Measurements from ENCODE around the gene MED15.

DNA sequence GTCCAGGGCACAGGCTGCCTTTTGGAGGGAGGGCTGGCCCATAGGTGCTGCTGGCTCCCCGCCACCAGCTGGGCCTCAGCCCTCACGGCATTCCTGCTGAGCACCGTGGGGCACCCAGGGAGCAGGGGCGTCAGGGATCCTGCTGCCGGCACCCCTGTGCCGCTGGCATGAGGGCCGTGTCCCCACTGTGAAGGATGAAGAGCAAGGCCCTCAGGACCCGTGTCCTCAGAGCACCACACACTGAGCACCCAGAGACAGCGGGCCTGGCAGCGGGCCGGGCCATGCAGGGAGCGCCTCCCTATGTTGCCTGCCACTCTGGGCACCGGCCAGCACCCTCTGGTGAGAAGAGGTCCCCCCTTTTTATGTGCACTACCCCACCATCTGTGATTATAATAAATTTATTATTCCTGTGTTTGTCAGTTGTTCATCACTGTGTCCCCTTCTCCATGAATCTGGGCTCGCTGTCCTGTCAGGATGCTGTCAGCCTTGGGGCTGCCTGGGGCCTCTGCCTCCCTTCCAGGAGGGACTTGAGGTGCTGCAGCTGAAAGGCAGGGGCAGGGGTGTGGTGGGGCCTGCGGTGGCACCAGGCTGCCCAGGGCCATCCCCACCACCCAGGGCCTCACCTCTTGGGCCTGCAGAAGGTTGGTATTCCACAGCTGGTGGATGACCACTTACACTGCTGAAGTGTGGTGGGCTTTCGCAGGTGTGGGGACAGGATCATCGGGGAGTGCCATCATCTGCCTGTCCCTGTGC, 80.0 kb downstream of the MED15 start:
- no peak for TF ChIP-seq EZH2 (IDR thresholded peaks at IDR 0.05; ENCODE audit: low read depth)
- TF ChIP-seq, protein P1, sequence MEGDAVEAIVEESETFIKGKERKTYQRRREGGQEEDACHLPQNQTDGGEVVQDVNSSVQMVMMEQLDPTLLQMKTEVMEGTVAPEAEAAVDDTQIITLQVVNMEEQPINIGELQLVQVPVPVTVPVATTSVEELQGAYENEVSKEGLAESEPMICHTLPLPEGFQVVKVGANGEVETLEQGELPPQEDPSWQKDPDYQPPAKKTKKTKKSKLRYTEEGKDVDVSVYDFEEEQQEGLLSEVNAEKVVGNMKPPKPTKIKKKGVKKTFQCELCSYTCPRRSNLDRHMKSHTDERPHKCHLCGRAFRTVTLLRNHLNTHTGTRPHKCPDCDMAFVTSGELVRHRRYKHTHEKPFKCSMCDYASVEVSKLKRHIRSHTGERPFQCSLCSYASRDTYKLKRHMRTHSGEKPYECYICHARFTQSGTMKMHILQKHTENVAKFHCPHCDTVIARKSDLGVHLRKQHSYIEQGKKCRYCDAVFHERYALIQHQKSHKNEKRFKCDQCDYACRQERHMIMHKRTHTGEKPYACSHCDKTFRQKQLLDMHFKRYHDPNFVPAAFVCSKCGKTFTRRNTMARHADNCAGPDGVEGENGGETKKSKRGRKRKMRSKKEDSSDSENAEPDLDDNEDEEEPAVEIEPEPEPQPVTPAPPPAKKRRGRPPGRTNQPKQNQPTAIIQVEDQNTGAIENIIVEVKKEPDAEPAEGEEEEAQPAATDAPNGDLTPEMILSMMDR (conservative IDR thresholded peaks at IDR 0.05) = no peak

All from PC-9 (cell line).